ENCODE measurements around the gene TRPM8.

The TRPM8 gene

GRCh38 chr2:233973786-233974185 is 56.6 kb downstream of the TRPM8 start:
- DNase-seq = no peak
- POLR2A ChIA-PET = no interaction called here
- H3K27me3 ChIP-seq (replicated peaks in 2 of 5; ENCODE audit: control insufficient read depth in 4 of 5, insufficient read depth in 5 of 5, low read length in 4 of 5) = peaks cover 0 to 25% (median 8%) of the 10 kb centered on the region in 5 experiments
- H3K4me3 ChIP-seq (ENCODE audit: control insufficient read depth in 1 of 7, extremely low read depth in 1 of 7, insufficient read depth in 4 of 7, low read depth in 2 of 7, low read length in 6 of 7) = no peak overlapping the region
- no CpG with 5 or more reads among the region's 6 CpGs for WGBS (ENCODE audit: insufficient coverage)
- no peaks in the 10 kb centered on the region for H3K36me3 ChIP-seq (ENCODE audit: control insufficient read depth in 4 of 4, insufficient read depth in 4 of 4, low read length in 3 of 4)
- no peaks in the 10 kb centered on the region for H3K4me1 ChIP-seq (ENCODE audit: control extremely low read depth in 1 of 4, control insufficient read depth in 4 of 4, insufficient read depth in 4 of 4, low read length in 3 of 4)
- CTCF ChIA-PET = interaction anchor here (1.6 kb wide), 1 partner anchor 527 kb away, joined by 5 read pairs; no protein-coding TSS in a partner anchor
- no peaks in the 10 kb centered on the region for H3K9me3 ChIP-seq (ENCODE audit: control extremely low read depth in 1 of 5, control insufficient read depth in 4 of 5, insufficient read depth in 2 of 5, low read depth in 1 of 5, low read length in 4 of 5)
- H3K27ac ChIP-seq (ENCODE audit: insufficient read depth in 1 of 2, low read depth in 1 of 2, low read length in 2 of 2, poor library complexity in 1 of 2, severe bottlenecking in 2 of 2) = no peak overlapping the region

- POLR2A ChIA-PET = no interaction called here
- H3K36me3 ChIP-seq (ENCODE audit: control insufficient read depth in 4 of 4, insufficient read depth in 4 of 4, low read length in 3 of 4) = no peaks in the 10 kb centered on the region
- 77% methylated on average over 4 of the region's 4 CpGs for WGBS (ENCODE audit: insufficient coverage)
- no peak overlapping the region for H3K27ac ChIP-seq (ENCODE audit: insufficient read depth in 1 of 2, low read depth in 1 of 2, low read length in 2 of 2, poor library complexity in 1 of 2, severe bottlenecking in 2 of 2)
- peaks cover 0 to 30% (median 13%) of the 10 kb centered on the region in 5 experiments for H3K27me3 ChIP-seq (replicated peaks in 2 of 5; ENCODE audit: control insufficient read depth in 4 of 5, insufficient read depth in 5 of 5, low read length in 4 of 5)
- peak in 2 of 3 donors; percentile 16 to 36 for DNase-seq
- no peak overlapping the region for H3K4me3 ChIP-seq (ENCODE audit: control insufficient read depth in 1 of 7, extremely low read depth in 1 of 7, insufficient read depth in 4 of 7, low read depth in 2 of 7, low read length in 6 of 7)
- no peaks in the 10 kb centered on the region for H3K9me3 ChIP-seq (ENCODE audit: control extremely low read depth in 1 of 5, control insufficient read depth in 4 of 5, insufficient read depth in 2 of 5, low read depth in 1 of 5, low read length in 4 of 5)
- no peaks in the 10 kb centered on the region for H3K4me1 ChIP-seq (ENCODE audit: control extremely low read depth in 1 of 4, control insufficient read depth in 4 of 4, insufficient read depth in 4 of 4, low read length in 3 of 4)
- CTCF ChIA-PET = interaction anchor here (0.9 to 2.5 kb wide), 7 partner anchors 7 to 571 kb away, joined by 3 to 12 read pairs (median 5); no protein-coding TSS in a partner anchor
Measured at GRCh38 chr2:233974530-233975071, 57.4 kb downstream of the TRPM8 start.

DNA sequence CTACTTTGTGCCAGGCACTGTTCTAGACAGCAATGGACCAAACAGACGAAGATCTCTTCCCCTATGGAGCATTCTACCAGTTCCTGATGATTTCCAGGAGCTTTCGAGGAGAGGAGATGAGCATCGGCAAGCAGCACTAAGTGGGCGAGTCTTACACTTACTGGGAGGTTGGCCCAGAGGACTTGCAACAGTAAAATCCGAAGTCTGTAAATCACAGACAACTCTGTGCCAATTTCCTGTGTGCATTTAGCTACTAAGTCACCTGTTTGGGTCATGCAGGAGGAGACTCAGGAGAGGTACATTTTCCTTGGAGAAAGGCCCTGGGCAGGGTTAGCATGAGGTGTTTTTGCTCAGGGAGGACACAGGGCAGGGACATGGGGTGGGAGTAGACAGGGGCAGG is 58.9 kb downstream of the TRPM8 start:
- CTCF ChIA-PET = interaction anchor here (0.7 to 2.5 kb wide), 4 partner anchors 9 to 569 kb away, joined by 3 to 12 read pairs (median 8); no protein-coding TSS in a partner anchor
- WGBS (ENCODE audit: insufficient coverage) = 88% methylated on average over 5 of the region's 5 CpGs
- no peak for DNase-seq
- Histone ChIP-seq H3K4me1 (ENCODE audit: control extremely low read depth in 1 of 4, control insufficient read depth in 4 of 4, insufficient read depth in 4 of 4, low read length in 3 of 4) (no peaks in the 10 kb centered on the region), H3K4me3 (ENCODE audit: control insufficient read depth in 1 of 7, extremely low read depth in 1 of 7, insufficient read depth in 4 of 7, low read depth in 2 of 7, low read length in 6 of 7) (no peak overlapping the region), H3K36me3 (ENCODE audit: control insufficient read depth in 4 of 4, insufficient read depth in 4 of 4, low read length in 3 of 4) (no peaks in the 10 kb centered on the region), H3K9me3 (ENCODE audit: control extremely low read depth in 1 of 5, control insufficient read depth in 4 of 5, insufficient read depth in 2 of 5, low read depth in 1 of 5, low read length in 4 of 5) (no peaks in the 10 kb centered on the region), H3K27ac (ENCODE audit: insufficient read depth in 1 of 2, low read depth in 1 of 2, low read length in 2 of 2, poor library complexity in 1 of 2, severe bottlenecking in 2 of 2) (no peak overlapping the region), H3K27me3 (replicated peaks in 2 of 5; ENCODE audit: control insufficient read depth in 4 of 5, insufficient read depth in 5 of 5, low read length in 4 of 5) (peaks cover 0 to 31% (median 14%) of the 10 kb centered on the region in 5 experiments)
- POLR2A ChIA-PET = interaction anchor here (0.8 kb wide), 1 partner anchor 9 kb away, joined by 3 read pairs; no protein-coding TSS in a partner anchor

DNA sequence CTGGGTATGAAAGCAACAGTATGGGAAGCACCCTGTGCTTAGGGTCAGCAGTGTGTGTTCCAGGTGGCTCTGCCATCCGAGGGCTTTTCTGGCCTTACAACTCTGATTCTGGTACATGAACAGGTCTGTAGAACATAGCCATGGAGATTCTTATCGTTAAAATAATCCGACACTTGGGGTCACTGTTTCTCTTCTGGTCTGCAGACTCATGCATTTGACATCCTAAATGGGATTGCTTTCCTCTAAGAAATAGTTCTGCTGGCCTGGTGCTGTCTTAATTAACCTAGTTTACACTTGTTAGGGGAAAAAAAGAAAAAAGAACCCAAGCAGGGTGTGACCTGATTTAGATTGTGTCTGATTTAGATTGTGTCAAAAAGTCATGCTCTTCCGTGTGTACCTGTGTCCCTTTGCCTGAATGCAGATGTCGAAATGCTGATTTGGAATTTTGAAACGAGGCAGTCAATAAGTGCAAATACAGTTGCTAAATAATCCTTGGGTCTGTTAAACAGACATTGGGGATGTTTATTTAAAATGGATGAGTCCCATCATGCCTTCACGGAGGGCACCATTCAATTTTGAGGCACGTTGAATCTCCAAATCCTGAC is 59.6 kb downstream of the TRPM8 start:
- ChIA-PET POLR2A (no interaction called here), CTCF (interaction anchor here (1.6 kb wide), 1 partner anchor 568 kb away, joined by 5 read pairs; no protein-coding TSS in a partner anchor)
- Histone ChIP-seq H3K4me1 (ENCODE audit: control extremely low read depth in 1 of 4, control insufficient read depth in 4 of 4, insufficient read depth in 4 of 4, low read length in 3 of 4) (no peaks in the 10 kb centered on the region), H3K36me3 (ENCODE audit: control insufficient read depth in 4 of 4, insufficient read depth in 4 of 4, low read length in 3 of 4) (no peaks in the 10 kb centered on the region), H3K27me3 (replicated peaks in 2 of 5; ENCODE audit: control insufficient read depth in 4 of 5, insufficient read depth in 5 of 5, low read length in 4 of 5) (peaks cover 0 to 32% (median 13%) of the 10 kb centered on the region in 5 experiments), H3K27ac (ENCODE audit: insufficient read depth in 1 of 2, low read depth in 1 of 2, low read length in 2 of 2, poor library complexity in 1 of 2, severe bottlenecking in 2 of 2) (no peak overlapping the region), H3K4me3 (ENCODE audit: control insufficient read depth in 1 of 7, extremely low read depth in 1 of 7, insufficient read depth in 4 of 7, low read depth in 2 of 7, low read length in 6 of 7) (no peak overlapping the region), H3K9me3 (ENCODE audit: control extremely low read depth in 1 of 5, control insufficient read depth in 4 of 5, insufficient read depth in 2 of 5, low read depth in 1 of 5, low read length in 4 of 5) (no peaks in the 10 kb centered on the region)
- DNase-seq = peak; percentile 40 to 66 (median 58)
- WGBS (ENCODE audit: insufficient coverage) = 60% methylated on average over 6 of the region's 8 CpGs

- POLR2A ChIA-PET = no interaction called here
Measured at GRCh38 chr2:233977296-233977837, 60.2 kb downstream of the TRPM8 start.

DNA sequence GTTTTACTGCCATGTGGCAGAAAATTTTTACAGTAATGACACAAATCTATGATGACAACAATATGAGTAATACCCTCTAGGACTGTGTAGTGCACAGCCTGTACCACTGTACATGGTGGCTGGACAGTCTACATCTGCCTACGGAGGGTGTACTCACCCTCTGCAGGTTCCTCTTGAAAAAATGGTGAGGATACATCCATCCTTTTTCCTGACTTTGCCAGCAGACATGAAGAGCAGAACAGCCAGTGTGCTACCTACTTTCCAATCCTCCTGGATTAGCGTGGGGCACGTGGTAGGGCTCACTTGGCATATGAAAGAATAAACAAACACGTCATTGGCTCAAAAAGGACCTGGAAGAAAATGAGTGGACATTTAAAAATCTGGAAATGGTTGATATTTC is 62.6 kb downstream of the TRPM8 start:
- Histone ChIP-seq H3K27me3 (replicated peaks in 2 of 5; ENCODE audit: control insufficient read depth in 4 of 5, insufficient read depth in 5 of 5, low read length in 4 of 5) (peaks cover 0 to 52% (median 15%) of the 10 kb centered on the region in 5 experiments), H3K9me3 (ENCODE audit: control extremely low read depth in 1 of 5, control insufficient read depth in 4 of 5, insufficient read depth in 2 of 5, low read depth in 1 of 5, low read length in 4 of 5) (no peaks in the 10 kb centered on the region), H3K4me3 (ENCODE audit: control insufficient read depth in 1 of 7, extremely low read depth in 1 of 7, insufficient read depth in 4 of 7, low read depth in 2 of 7, low read length in 6 of 7) (no peak overlapping the region), H3K36me3 (ENCODE audit: control insufficient read depth in 4 of 4, insufficient read depth in 4 of 4, low read length in 3 of 4) (no peaks in the 10 kb centered on the region), H3K27ac (ENCODE audit: insufficient read depth in 1 of 2, low read depth in 1 of 2, low read length in 2 of 2, poor library complexity in 1 of 2, severe bottlenecking in 2 of 2) (no peak overlapping the region), H3K4me1 (ENCODE audit: control extremely low read depth in 1 of 4, control insufficient read depth in 4 of 4, insufficient read depth in 4 of 4, low read length in 3 of 4) (no peaks in the 10 kb centered on the region)
- 76% methylated on average over 4 of the region's 4 CpGs for WGBS (ENCODE audit: insufficient coverage)
- POLR2A ChIA-PET = no interaction called here
- no peak for DNase-seq
- CTCF ChIA-PET = no interaction called here

More at GRCh38 chr2:233977296-233977837, 60.2 kb downstream of the TRPM8 start:
- no peaks in the 10 kb centered on the region for H3K4me1 ChIP-seq (ENCODE audit: control extremely low read depth in 1 of 4, control insufficient read depth in 4 of 4, insufficient read depth in 4 of 4, low read length in 3 of 4)
- no peak overlapping the region for H3K4me3 ChIP-seq (ENCODE audit: control insufficient read depth in 1 of 7, extremely low read depth in 1 of 7, insufficient read depth in 4 of 7, low read depth in 2 of 7, low read length in 6 of 7)
- no peaks in the 10 kb centered on the region for H3K9me3 ChIP-seq (ENCODE audit: control extremely low read depth in 1 of 5, control insufficient read depth in 4 of 5, insufficient read depth in 2 of 5, low read depth in 1 of 5, low read length in 4 of 5)
- 85% methylated on average over 8 of the region's 8 CpGs for WGBS (ENCODE audit: insufficient coverage)
- no peak for DNase-seq
- CTCF ChIA-PET = interaction anchor here (0.9 to 1.6 kb wide), 3 partner anchors 36 to 568 kb away, joined by 3 to 5 read pairs (median 3); no protein-coding TSS in a partner anchor
- no peaks in the 10 kb centered on the region for H3K36me3 ChIP-seq (ENCODE audit: control insufficient read depth in 4 of 4, insufficient read depth in 4 of 4, low read length in 3 of 4)
- H3K27me3 ChIP-seq (replicated peaks in 2 of 5; ENCODE audit: control insufficient read depth in 4 of 5, insufficient read depth in 5 of 5, low read length in 4 of 5) = peaks cover 0 to 35% (median 13%) of the 10 kb centered on the region in 5 experiments
- H3K27ac ChIP-seq (ENCODE audit: insufficient read depth in 1 of 2, low read depth in 1 of 2, low read length in 2 of 2, poor library complexity in 1 of 2, severe bottlenecking in 2 of 2) = no peak overlapping the region

- Histone ChIP-seq H3K36me3 (ENCODE audit: control insufficient read depth in 4 of 4, insufficient read depth in 4 of 4, low read length in 3 of 4) (no peaks in the 10 kb centered on the region), H3K4me3 (ENCODE audit: control insufficient read depth in 1 of 7, extremely low read depth in 1 of 7, insufficient read depth in 4 of 7, low read depth in 2 of 7, low read length in 6 of 7) (no peak overlapping the region), H3K27ac (ENCODE audit: insufficient read depth in 1 of 2, low read depth in 1 of 2, low read length in 2 of 2, poor library complexity in 1 of 2, severe bottlenecking in 2 of 2) (no peak overlapping the region), H3K9me3 (ENCODE audit: control extremely low read depth in 1 of 5, control insufficient read depth in 4 of 5, insufficient read depth in 2 of 5, low read depth in 1 of 5, low read length in 4 of 5) (no peaks in the 10 kb centered on the region), H3K27me3 (replicated peaks in 2 of 5; ENCODE audit: control insufficient read depth in 4 of 5, insufficient read depth in 5 of 5, low read length in 4 of 5) (peaks cover 0 to 49% (median 15%) of the 10 kb centered on the region in 5 experiments), H3K4me1 (ENCODE audit: control extremely low read depth in 1 of 4, control insufficient read depth in 4 of 4, insufficient read depth in 4 of 4, low read length in 3 of 4) (no peaks in the 10 kb centered on the region)
- ChIA-PET CTCF (no interaction called here), POLR2A (no interaction called here)
- no peak for DNase-seq
- 86% methylated on average over 4 of the region's 5 CpGs for WGBS (ENCODE audit: insufficient coverage)
Measured at GRCh38 chr2:233980955-233981561, 63.9 kb downstream of the TRPM8 start.

All from common myeloid progenitor, CD34-positive (primary cell).